HepG2 (cell line): ENCODE data around the gene AK2. TPM values are rescaled to one million over a fixed set of nuclear protein-coding genes. Genes with fewer than 3 reads are reported as not detected.

Experiments used
- ATAC-seq: fragments of 200-7000 bp; cut with Tn5 transposase; 3 replicates; pipeline ENCODE4 v1.9.1; 2020; ENCODE audit warnings: mild to moderate bottlenecking, moderate library complexity
- BruUV-seq: library from RNA; stranded (reverse); fragments of 400-500 nt; replicated peaks from 2 replicates; lab custom pipeline; 2021; lab: Mats Ljungman, UMichigan
- CTCF ChIA-PET: fragments of 300-600 bp; formaldehyde crosslinking; extraction: SDS; loops from one replicate; lab custom pipeline; 2021; ENCODE audit warnings: low total read pairs, inconsistent platforms, low intra/inter-chr PET ratio; lab: Yijun Ruan, JAX
- POLR2A ChIA-PET: fragments of 350-600 bp; sonication (Branson Sonifier 250); formaldehyde crosslinking; loops from one replicate; lab custom pipeline; 2020; ENCODE audit warnings: antibody characterized with exemption, inconsistent platforms; lab: Yijun Ruan, JAX
- DNase-seq: peaks from one replicate; pipeline ENCODE4 v3.0.0-alpha.2; 2015; ENCODE audit warnings: low spot score
- FAIRE-seq: peaks from 3 replicates; lab custom pipeline; 2011; peaks lifted over from hg19 to GRCh38; lab: Jason Lieb, UNC
- H2AFZ ChIP-seq: one replicate; pipeline ENCODE4 v1.6.1; 2011; ENCODE audit warnings: low read length, inconsistent platforms
- H3K27ac ChIP-seq: fragments of 300-600 bp; 3 replicates; pipeline ENCODE4 v1.8.0; 2011; ENCODE audit warnings: mixed run types, mild to moderate bottlenecking, mixed read lengths, low read length, inconsistent platforms; ENCODE audit not compliant: insufficient read depth; ENCODE audit errors: extremely low read length
- H3K27me3 ChIP-seq, 2 experiments: fragments of 200-600 bp in 1 of 2; 2 replicates in 1 of 2; 3 replicates in 1 of 2; pipeline versions ENCODE4 v1.6.0 to v1.8.0; 2011; ENCODE audit warnings: low read length in 2 of 2, mild to moderate bottlenecking in 2 of 2, moderate library complexity in 2 of 2, inconsistent platforms in 1 of 2; ENCODE audit not compliant: insufficient read depth in 2 of 2, control insufficient read depth in 1 of 2
- H3K36me3 ChIP-seq, 2 experiments: fragments of 200-600 bp in 1 of 2; replicated peaks in 1 of 2; 2 replicates in 1 of 2; 3 replicates in 1 of 2; pipeline versions ENCODE4 v1.5.1 to v1.8.0; 2011; ENCODE audit warnings: low read length in 2 of 2, inconsistent platforms in 1 of 2; ENCODE audit not compliant: insufficient read depth in 2 of 2, control insufficient read depth in 1 of 2
- H3K4me1 ChIP-seq: 2 replicates; pipeline ENCODE4 v1.5.1; 2012; ENCODE audit warnings: low read length, inconsistent platforms; ENCODE audit not compliant: insufficient read depth
- H3K4me2 ChIP-seq: 2 replicates; pipeline ENCODE4 v1.6.0; 2011; ENCODE audit warnings: low read depth, low read length, inconsistent platforms
- H3K4me3 ChIP-seq, 3 experiments: fragments of 200-600 bp in 1 of 3; sonication (generic), shearing (Covaris generic) in 1 of 3; replicated peaks in 1 of 3; 2 replicates each; pipeline ENCODE4 v1.5.1; 2011 to 2016; ENCODE audit warnings: low read length in 3 of 3, inconsistent platforms in 2 of 3, low read depth in 2 of 3, mild to moderate bottlenecking in 2 of 3, control low read depth in 1 of 3, mixed read lengths in 1 of 3; ENCODE audit not compliant: insufficient read depth in 1 of 3
- H3K79me2 ChIP-seq: one replicate; pipeline ENCODE4 v1.6.1; 2011; ENCODE audit warnings: low read length, inconsistent platforms; ENCODE audit not compliant: insufficient read depth
- H3K9ac ChIP-seq: 2 replicates; pipeline ENCODE4 v1.6.0; 2011; ENCODE audit warnings: mild to moderate bottlenecking, low read depth, low read length, inconsistent platforms; ENCODE audit not compliant: insufficient read depth
- H3K9me3 ChIP-seq: 2 replicates; pipeline ENCODE4 v1.5.1; 2012; ENCODE audit warnings: mild to moderate bottlenecking, low read length
- H4K20me1 ChIP-seq: 2 replicates; pipeline ENCODE4 v1.6.0; 2011; ENCODE audit warnings: inconsistent platforms, mild to moderate bottlenecking, low read length, moderate library complexity; ENCODE audit not compliant: insufficient read depth
- ISL2 ChIP-seq: sonication (generic); formaldehyde crosslinking; IDR thresholded peaks from 2 replicates; pipeline ENCODE4 v1.5.0; 2020; ENCODE audit warnings: missing genetic modification reagents
- WGBS: methylation state at CpG from one replicate; pipeline ENCODE4 v1.1.6; 2017; ENCODE audit warnings: low lambda C conversion rate; 5-methylcytosine and 5-hydroxymethylcytosine counted together
- in situ Hi-C: cut with HindIII; loops from 2 replicates; pipeline ENCODE4 v1.10.0; 2017; ENCODE audit warnings: low pct_unique_long_range_greater_than_20kb; ENCODE audit not compliant: extremely low pct_ligation_motif_present
- intact Hi-C: fragments of 100-400 bp; cut with micrococcal nuclease; formaldehyde crosslinking; loops from one replicate; pipeline ENCODE4 v1.10.0; 2022; ENCODE audit not compliant: unreplicated experiment
- polyA plus RNA-seq, 8 experiments: library from polyadenylated mRNA; depleted of rRNA in 3 of 8; stranded (reverse) in 7 of 8; unstranded in 1 of 8; fragments of >200 nt; fragmentation: Illumina TruSeq in 4 of 8; extraction: Trizol in 4 of 8; gene quantifications; 2 replicates each; pipeline versions ENCODE4 v1.2.1 to v1.2.3, GENCODE V29; 2011 to 2016; ENCODE audit warnings: low read depth in 4 of 8, missing spikeins in 1 of 8, mixed read lengths in 1 of 8; ENCODE audit not compliant: insufficient read depth in 1 of 8
- total RNA-seq, 5 experiments: library from RNA; depleted of rRNA; stranded (reverse); fragments of >200 nt; fragmentation: Illumina TruSeq; extraction: Trizol; gene quantifications; 2 replicates each; pipeline ENCODE4 v1.2.3, GENCODE V29; 2016; ENCODE audit warnings: low read depth in 1 of 5
- TF ChIP-seq, protein P1 (sequence below): sonication (generic); formaldehyde crosslinking; IDR thresholded peaks from 2 replicates; pipeline ENCODE4 v1.5.0; 2020; ENCODE audit warnings: mild to moderate bottlenecking, missing genetic modification reagents

Gene AK2
- total and polyA plus RNA-seq, 2 of the 13 experiments (the other 11 are each of a cell fraction or from before 2014, with no cell fraction given): 170 to 188 TPM

DNA sequence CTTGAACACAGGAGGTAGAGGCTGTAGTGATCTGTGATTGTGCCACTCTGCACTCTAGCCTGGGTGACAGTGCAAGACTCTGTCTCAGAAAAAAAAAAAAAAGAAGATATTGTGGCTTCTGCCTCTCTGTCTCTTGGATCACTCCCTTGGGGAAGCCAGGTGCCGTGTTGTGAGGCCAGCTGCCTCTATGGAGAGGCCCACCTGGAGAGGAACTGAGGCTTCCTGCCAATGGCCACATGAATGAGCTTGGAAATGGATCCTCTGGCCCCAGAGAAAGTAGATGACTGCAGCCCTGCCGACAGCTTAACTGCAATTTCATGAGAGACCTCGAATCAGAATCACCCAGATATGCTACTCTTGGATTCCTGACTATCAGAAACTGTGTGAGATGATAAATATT, 19.7 kb upstream of the AK2 start:
- no peak overlapping the region for H3K27ac ChIP-seq
- FAIRE-seq: no peak
- POLR2A ChIA-PET: interaction anchor here (2.0 kb wide), 1 partner anchor 92 kb away, joined by 6 read pairs; the partner anchor contains the start of gene RNF19B

More for the DNA sequence above, 19.7 kb upstream of the AK2 start:
- no peaks in the 10 kb centered on the region for H3K9me3 ChIP-seq
- H3K36me3 ChIP-seq: no peaks in the 10 kb centered on the region
- no peaks in the 10 kb centered on the region for H3K79me2 ChIP-seq
- TF ChIP-seq, protein P1, sequence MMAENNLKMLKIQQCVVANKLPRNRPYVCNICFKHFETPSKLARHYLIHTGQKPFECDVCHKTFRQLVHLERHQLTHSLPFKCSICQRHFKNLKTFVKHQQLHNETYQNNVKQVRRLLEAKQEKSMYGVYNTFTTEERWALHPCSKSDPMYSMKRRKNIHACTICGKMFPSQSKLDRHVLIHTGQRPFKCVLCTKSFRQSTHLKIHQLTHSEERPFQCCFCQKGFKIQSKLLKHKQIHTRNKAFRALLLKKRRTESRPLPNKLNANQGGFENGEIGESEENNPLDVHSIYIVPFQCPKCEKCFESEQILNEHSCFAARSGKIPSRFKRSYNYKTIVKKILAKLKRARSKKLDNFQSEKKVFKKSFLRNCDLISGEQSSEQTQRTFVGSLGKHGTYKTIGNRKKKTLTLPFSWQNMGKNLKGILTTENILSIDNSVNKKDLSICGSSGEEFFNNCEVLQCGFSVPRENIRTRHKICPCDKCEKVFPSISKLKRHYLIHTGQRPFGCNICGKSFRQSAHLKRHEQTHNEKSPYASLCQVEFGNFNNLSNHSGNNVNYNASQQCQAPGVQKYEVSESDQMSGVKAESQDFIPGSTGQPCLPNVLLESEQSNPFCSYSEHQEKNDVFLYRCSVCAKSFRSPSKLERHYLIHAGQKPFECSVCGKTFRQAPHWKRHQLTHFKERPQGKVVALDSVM (CRISPR knock-in tag): 0 out of 2 replicates have a peak, but pooled peaks have one; percentile 21
- TF ChIP-seq ISL2: no peak
- no peak for DNase-seq
- intact Hi-C loops: loop anchor here (10.0 kb wide), 1 partner anchor 52 kb away; no protein-coding TSS in a partner anchor
- no peak overlapping the region for H3K9ac ChIP-seq
- H3K4me1 ChIP-seq: peaks cover 38% of the 10 kb centered on the region
- no peak overlapping the region for H2AFZ ChIP-seq
- H4K20me1 ChIP-seq: no peaks in the 10 kb centered on the region
- 43% methylated on average over 3 of the region's 3 CpGs for WGBS
- no TSS peak for BruUV-seq
- CTCF ChIA-PET: interaction anchor here (0.8 to 2.1 kb wide), 2 partner anchors 123 to 124 kb away, joined by 3 to 44 read pairs; no protein-coding TSS in a partner anchor
- H3K27me3 ChIP-seq: no peaks in the 10 kb centered on the region
- no peak for ATAC-seq
- no peak overlapping the region for H3K4me3 ChIP-seq
- in situ Hi-C loops: loop anchor here (5.0 kb wide), 1 partner anchor 124 kb away; no protein-coding TSS in a partner anchor
- H3K4me2 ChIP-seq: no peak overlapping the region
